GM23338 (cell line): ENCODE measurements around the gene ABCA6. TPM values are rescaled to one million over a fixed set of nuclear protein-coding genes. Genes with fewer than 3 reads are reported as not detected.

Source experiments
- microRNA-seq: library from miRNA; unstranded; fragments of <30 nt; microRNA quantifications from one replicate; pipeline ENCODE4, GENCODE V29; 2017
- polyA plus RNA-seq: library from polyadenylated mRNA; unstranded; fragments of >200 nt; fragmentation: Nextera tagmentation; extraction: Ambion mirVana; gene quantifications from 2 replicates; pipeline ENCODE4 v1.2.1, GENCODE V29; 2016
- small RNA-seq: library from RNA; depleted of rRNA; stranded (forward); fragments of <200 nt; gene quantifications from one replicate; pipeline ENCODE3, GENCODE V24; 2014; ENCODE audit warnings: low replicate concordance
- total RNA-seq: library from RNA; depleted of rRNA; stranded (reverse); fragments of >200 nt; shearing (Covaris generic); gene quantifications from 2 replicates; pipeline ENCODE4 v1.2.3, GENCODE V29; 2014; rRNA removed

The ABCA6 gene
- total and polyA plus RNA-seq, 2 experiments from 2014 or later, result not detected

Small RNA genes lying within 50 kb of the gene (microRNA-seq; reads per million reads assigned to microRNA genes)
- gene MIR4524A (not detected), gene MIR4524B (not detected)

Small RNA genes lying within 50 kb of the gene (small RNA-seq; reads per million reads assigned to genes)
- not detected for gene MIR4524B

Other genes starting within 250 kb of the ABCA6 start
- not detected in 2 replicates for gene ABCA8, start 186.5 kb downstream of the ABCA6 start, total RNA-seq
- gene ABCA8, start 186.5 kb downstream of the ABCA6 start, polyA plus RNA-seq, result not detected in 2 replicates
- not detected in 2 replicates for gene ABCA9, start 81.0 kb downstream of the ABCA6 start, total RNA-seq
- gene ABCA9, start 81.0 kb downstream of the ABCA6 start, polyA plus RNA-seq, result not detected in 2 replicates
- gene ABCA10, start 86.9 kb upstream of the ABCA6 start, total RNA-seq, result not detected in 2 replicates
- not detected in 2 replicates for gene ABCA10, start 86.9 kb upstream of the ABCA6 start, polyA plus RNA-seq
- gene ABCA5, start 185.2 kb upstream of the ABCA6 start, total RNA-seq, result 3.1 and 12.2 TPM in 2 replicates
- gene ABCA5, start 185.2 kb upstream of the ABCA6 start, polyA plus RNA-seq, result 2.6 and 3.4 TPM in 2 replicates